H9 (cell line): ENCODE data around the gene UBFD1. TPM values are rescaled to one million over a fixed set of nuclear protein-coding genes. Genes with fewer than 3 reads are reported as not detected.
"Not testable (repeated sequence)": the region's sequence is repeated elsewhere in the genome, so short reads cannot be mapped to it uniquely, and the experiment has no call there.

Source experiments
- DNase-seq: peaks from one replicate; pipeline ENCODE4 v3.0.0-alpha.2; 2017
- H2AFZ ChIP-seq: one replicate; pipeline ENCODE4 v1.6.1; 2013; ENCODE audit warnings: mild to moderate bottlenecking, low read length, control low read depth, moderate library complexity
- H2AK5ac ChIP-seq: 2 replicates; pipeline ENCODE4 v1.6.1; 2013; ENCODE audit warnings: low read length, control low read depth, mixed read lengths; ENCODE audit not compliant: insufficient read length
- H2BK120ac ChIP-seq: one replicate; pipeline ENCODE4 v1.6.1; 2013; ENCODE audit warnings: low read depth, mild to moderate bottlenecking, low read length, control low read depth, inconsistent platforms; ENCODE audit not compliant: poor library complexity, severe bottlenecking
- H2BK12ac ChIP-seq: 2 replicates; pipeline ENCODE4 v1.6.1; 2013; ENCODE audit warnings: low read length, control low read depth, mixed read lengths, low read depth; ENCODE audit not compliant: insufficient read length
- H2BK15ac ChIP-seq: 2 replicates; pipeline ENCODE4 v1.6.1; 2013; ENCODE audit warnings: low read depth, low read length, control low read depth
- H2BK20ac ChIP-seq: one replicate; pipeline ENCODE4 v1.6.1; 2013; ENCODE audit warnings: low read depth, mild to moderate bottlenecking, low read length, control low read depth, inconsistent platforms; ENCODE audit not compliant: poor library complexity, severe bottlenecking
- H2BK5ac ChIP-seq: 2 replicates; pipeline ENCODE4 v1.6.1; 2013; ENCODE audit warnings: low read length, control low read depth, mixed read lengths; ENCODE audit not compliant: insufficient read length
- H3K14ac ChIP-seq: 2 replicates; pipeline ENCODE4 v1.6.1; 2013; ENCODE audit warnings: low read length, control low read depth; ENCODE audit not compliant: insufficient read depth
- H3K18ac ChIP-seq: 2 replicates; pipeline ENCODE4 v1.6.1; 2013; ENCODE audit warnings: low read depth, mild to moderate bottlenecking, mixed read lengths, low read length, control low read depth; ENCODE audit not compliant: insufficient read length
- H3K23ac ChIP-seq: 2 replicates; pipeline ENCODE4 v1.6.1; 2013; ENCODE audit warnings: low read length, control low read depth, mixed read lengths, low read depth; ENCODE audit not compliant: insufficient read length
- H3K23me2 ChIP-seq: 2 replicates; pipeline ENCODE4 v1.6.1; 2013; ENCODE audit warnings: low read depth, mild to moderate bottlenecking, mixed read lengths, low read length, control low read depth; ENCODE audit not compliant: insufficient read length, poor library complexity, severe bottlenecking
- H3K27ac ChIP-seq: 2 replicates; pipeline ENCODE4 v1.5.1; 2013; ENCODE audit warnings: low read length, control low read depth, mixed read lengths, low read depth; ENCODE audit not compliant: insufficient read length
- H3K27me3 ChIP-seq: 2 replicates; pipeline ENCODE4 v1.6.1; 2013; ENCODE audit warnings: low read length, control low read depth, inconsistent platforms; ENCODE audit not compliant: insufficient read depth
- H3K4ac ChIP-seq: 2 replicates; pipeline ENCODE4 v1.6.1; 2013; ENCODE audit warnings: low read depth, mild to moderate bottlenecking, control low read depth, inconsistent platforms, low read length, moderate library complexity
- H3K4me1 ChIP-seq: 2 replicates; pipeline ENCODE4 v1.6.1; 2013; ENCODE audit warnings: low read length, control low read depth, inconsistent platforms; ENCODE audit not compliant: insufficient read depth
- H3K4me2 ChIP-seq: 2 replicates; pipeline ENCODE4 v1.6.1; 2013; ENCODE audit warnings: low read length, control low read depth, mixed read lengths; ENCODE audit not compliant: insufficient read length, insufficient read depth
- H3K56ac ChIP-seq: 2 replicates; pipeline ENCODE4 v1.6.1; 2013; ENCODE audit warnings: low read depth, mild to moderate bottlenecking, mixed read lengths, low read length, control low read depth; ENCODE audit not compliant: insufficient read length
- H3K79me1 ChIP-seq: 2 replicates; pipeline ENCODE4 v1.6.1; 2013; ENCODE audit warnings: low read depth, mild to moderate bottlenecking, moderate library complexity, low read length, control low read depth, inconsistent platforms; ENCODE audit not compliant: insufficient read depth, poor library complexity, severe bottlenecking
- H3K79me2 ChIP-seq: 2 replicates; pipeline ENCODE4 v1.6.1; 2013; ENCODE audit warnings: low read length, control low read depth, inconsistent platforms; ENCODE audit not compliant: insufficient read depth
- H3K9ac ChIP-seq: 2 replicates; pipeline ENCODE4 v1.6.1; 2013; ENCODE audit warnings: low read length, control low read depth, mixed read lengths; ENCODE audit not compliant: insufficient read length; ENCODE audit errors: extremely low read depth
- H3K9me3 ChIP-seq: one replicate; pipeline ENCODE4 v1.6.1; 2013; ENCODE audit warnings: low read depth, low read length, inconsistent platforms; ENCODE audit not compliant: control insufficient read depth
- H3T11ph ChIP-seq: one replicate; pipeline ENCODE4 v1.6.1; 2013; ENCODE audit warnings: mild to moderate bottlenecking, low read length, control low read depth, inconsistent platforms
- H4K20me1 ChIP-seq: one replicate; pipeline ENCODE4 v1.6.1; 2013; ENCODE audit not compliant: control insufficient read depth, insufficient read length, insufficient read depth
- H4K5ac ChIP-seq: 2 replicates; pipeline ENCODE4 v1.6.1; 2013; ENCODE audit warnings: low read depth, mild to moderate bottlenecking, mixed read lengths, low read length, control low read depth; ENCODE audit not compliant: insufficient read length
- H4K8ac ChIP-seq: replicated peaks from 2 replicates; pipeline ENCODE4 v1.6.1; 2013; ENCODE audit warnings: low read length, control low read depth, mixed read lengths, low read depth; ENCODE audit not compliant: insufficient read length
- H4K91ac ChIP-seq: 2 replicates; pipeline ENCODE4 v1.6.1; 2013; ENCODE audit warnings: low read depth, mild to moderate bottlenecking, moderate library complexity, mixed read lengths, low read length, control low read depth; ENCODE audit not compliant: insufficient read length
- H3K27ac Mint-ChIP-seq, 3 experiments: 2 replicates in 2 of 3; 3 replicates in 1 of 3; pipeline ENCODE4 v1.8.0; 2020 to 2021; ENCODE audit warnings: mixed read lengths in 3 of 3, mild to moderate bottlenecking in 1 of 3, moderate library complexity in 1 of 3
- H3K27me3 Mint-ChIP-seq: 2 replicates; pipeline ENCODE4 v1.8.0; 2021; ENCODE audit warnings: low read depth, mild to moderate bottlenecking, moderate library complexity, mixed read lengths
- H3K36me3 Mint-ChIP-seq, 3 experiments: 2 replicates in 2 of 3; 3 replicates in 1 of 3; pipeline ENCODE4 v1.8.0; 2020 to 2021; ENCODE audit warnings: low read depth in 3 of 3, mixed read lengths in 3 of 3; ENCODE audit not compliant: insufficient read depth in 1 of 3
- H3K4me1 Mint-ChIP-seq, 2 experiments: 2 replicates each; pipeline ENCODE4 v1.8.0; 2020; ENCODE audit warnings: mixed read lengths in 2 of 2
- H3K4me3 Mint-ChIP-seq, 2 experiments: 2 replicates in 1 of 2; 3 replicates in 1 of 2; pipeline ENCODE4 v1.8.0; 2020 to 2021; ENCODE audit warnings: mild to moderate bottlenecking in 2 of 2, mixed read lengths in 2 of 2, moderate library complexity in 1 of 2
- H3K9me3 Mint-ChIP-seq, 2 experiments: 2 replicates in 1 of 2; 3 replicates in 1 of 2; pipeline ENCODE4 v1.8.0; 2020; ENCODE audit warnings: mild to moderate bottlenecking in 2 of 2, mixed read lengths in 2 of 2, moderate library complexity in 1 of 2
- WGBS: extraction: QIAGEN DNeasy Blood & Tissue Kit; methylation state at CpG from one replicate; pipeline ENCODE4 v1.1.7; 2013; ENCODE audit warnings: missing lambda C conversion rate, low lambda C conversion rate, mixed read lengths; ENCODE audit not compliant: insufficient read length; ENCODE audit errors: extremely low coverage; 5-methylcytosine and 5-hydroxymethylcytosine counted together
- total RNA-seq: library from RNA; stranded (reverse); gene quantifications from 2 replicates; pipeline ENCODE4 v1.2.1, GENCODE V29; 2021
- TF ChIP-seq, protein P1 (sequence below): fragments of 200-600 bp; sonication (generic); conservative IDR thresholded peaks from 3 replicates; pipeline ENCODE4 v1.8.0; 2021; ENCODE audit warnings: antibody characterized with exemption, mild to moderate bottlenecking

The UBFD1 gene
- total RNA-seq, 1 experiment from 2014 or later = 107 TPM

DNA sequence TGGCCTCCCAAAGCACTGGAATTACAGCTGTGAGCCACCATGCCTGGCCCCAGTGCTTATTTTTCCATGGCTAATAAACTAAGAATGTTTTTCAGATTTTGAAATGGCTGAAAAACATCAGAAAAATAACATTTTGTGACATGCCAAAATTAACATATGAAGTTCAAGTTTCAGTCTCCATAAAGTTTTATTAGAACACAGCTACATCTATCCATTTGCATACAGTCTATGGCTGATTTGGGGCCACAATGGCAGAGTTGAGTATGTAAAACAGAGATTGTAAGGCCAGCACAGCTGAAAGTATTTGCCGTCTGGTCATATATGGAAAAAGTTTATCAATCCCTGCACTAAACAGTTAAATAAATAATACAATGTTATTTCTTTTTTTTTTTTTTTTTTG, 52.4 kb downstream of the UBFD1 start:
- Histone ChIP-seq H2AK5ac (no peak overlapping the region), H3T11ph (no peak overlapping the region), H3K79me2 (no peaks in the 10 kb centered on the region), H2BK5ac (no peak overlapping the region), H3K14ac (no peak overlapping the region), H3K23ac (no peak overlapping the region), H2AFZ (no peak overlapping the region), H3K18ac (no peak overlapping the region), H3K27me3 (no peaks in the 10 kb centered on the region), H2BK12ac (no peak overlapping the region), H3K56ac (no peak overlapping the region), H3K23me2 (no peaks in the 10 kb centered on the region), H4K20me1 (no peaks in the 10 kb centered on the region), H2BK15ac (no peak overlapping the region), H3K4me1 (no peaks in the 10 kb centered on the region), H2BK120ac (no peak overlapping the region), H3K4me2 (no peak overlapping the region), H3K79me1 (no peaks in the 10 kb centered on the region), H3K9ac (no peak overlapping the region), H4K91ac (no peak overlapping the region), H4K8ac (no peak overlapping the region), H2BK20ac (no peak overlapping the region), H3K9me3 (no peaks in the 10 kb centered on the region), H3K4ac (no peak overlapping the region), H3K27ac (no peak overlapping the region), H4K5ac (no peak overlapping the region)
- H3K27me3 Mint-ChIP-seq = no peaks in the 10 kb centered on the region
- TF ChIP-seq, protein P1, sequence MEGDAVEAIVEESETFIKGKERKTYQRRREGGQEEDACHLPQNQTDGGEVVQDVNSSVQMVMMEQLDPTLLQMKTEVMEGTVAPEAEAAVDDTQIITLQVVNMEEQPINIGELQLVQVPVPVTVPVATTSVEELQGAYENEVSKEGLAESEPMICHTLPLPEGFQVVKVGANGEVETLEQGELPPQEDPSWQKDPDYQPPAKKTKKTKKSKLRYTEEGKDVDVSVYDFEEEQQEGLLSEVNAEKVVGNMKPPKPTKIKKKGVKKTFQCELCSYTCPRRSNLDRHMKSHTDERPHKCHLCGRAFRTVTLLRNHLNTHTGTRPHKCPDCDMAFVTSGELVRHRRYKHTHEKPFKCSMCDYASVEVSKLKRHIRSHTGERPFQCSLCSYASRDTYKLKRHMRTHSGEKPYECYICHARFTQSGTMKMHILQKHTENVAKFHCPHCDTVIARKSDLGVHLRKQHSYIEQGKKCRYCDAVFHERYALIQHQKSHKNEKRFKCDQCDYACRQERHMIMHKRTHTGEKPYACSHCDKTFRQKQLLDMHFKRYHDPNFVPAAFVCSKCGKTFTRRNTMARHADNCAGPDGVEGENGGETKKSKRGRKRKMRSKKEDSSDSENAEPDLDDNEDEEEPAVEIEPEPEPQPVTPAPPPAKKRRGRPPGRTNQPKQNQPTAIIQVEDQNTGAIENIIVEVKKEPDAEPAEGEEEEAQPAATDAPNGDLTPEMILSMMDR = no peak
- H3K9me3 Mint-ChIP-seq = no peaks in the 10 kb centered on the region
- no peak for DNase-seq
- H3K4me3 Mint-ChIP-seq = no peak overlapping the region
- no CpG with 5 or more reads among the region's 1 CpG for WGBS
- H3K4me1 Mint-ChIP-seq = no peaks in the 10 kb centered on the region
- H3K27ac Mint-ChIP-seq = no peak overlapping the region
- peaks cover 7 to 59% (median 34%) of the 10 kb centered on the region in 3 experiments for H3K36me3 Mint-ChIP-seq

DNA sequence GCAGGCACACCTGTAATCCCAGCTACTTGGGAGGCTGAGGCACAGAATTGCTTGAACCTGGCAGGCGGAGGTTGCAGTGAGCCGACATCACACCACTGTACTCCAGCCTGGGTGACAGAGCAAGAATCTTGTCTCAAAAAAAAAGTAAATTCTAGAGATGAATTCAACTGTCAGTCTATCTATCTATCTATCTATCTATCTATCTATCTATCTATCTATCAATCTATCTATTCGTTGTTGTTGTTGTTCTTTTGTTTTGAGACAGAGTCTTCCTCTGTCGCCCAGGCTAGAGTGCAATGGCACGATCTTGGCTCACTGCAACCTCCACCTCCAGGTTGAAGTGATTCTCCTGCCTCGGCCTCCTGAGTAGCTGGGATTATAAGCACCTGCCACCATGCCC, 53.4 kb downstream of the UBFD1 start:
- H3K27ac Mint-ChIP-seq, H4K5ac ChIP-seq, H2BK5ac ChIP-seq, H3K4me3 Mint-ChIP-seq, H3K27me3 Mint-ChIP-seq, H3K18ac ChIP-seq, H3K23me2 ChIP-seq, H4K20me1 ChIP-seq, H3K4me2 ChIP-seq, H3K79me1 ChIP-seq, H3K27me3 ChIP-seq, H2BK20ac ChIP-seq, H3K4ac ChIP-seq, DNase-seq, H3K23ac ChIP-seq, H4K8ac ChIP-seq, H3K27ac ChIP-seq, H3K56ac ChIP-seq, H3K4me1 Mint-ChIP-seq, H2BK12ac ChIP-seq, H3K4me1 ChIP-seq, H2BK120ac ChIP-seq, H3T11ph ChIP-seq, H4K91ac ChIP-seq, H2AFZ ChIP-seq, H3K9me3 Mint-ChIP-seq, H2BK15ac ChIP-seq, H2AK5ac ChIP-seq, H3K79me2 ChIP-seq, H3K14ac ChIP-seq, H3K9me3 ChIP-seq, H3K9ac ChIP-seq: not testable (repeated sequence)
- WGBS = no CpG with 5 or more reads among the region's 6 CpGs
- H3K36me3 Mint-ChIP-seq = peaks cover 9 to 58% (median 35%) of the 10 kb centered on the region in 3 experiments
